ENCODE measurements around the gene ATP2C1.
A peak's percentile ranks its signal among the peaks of the same experiment; 100 is the strongest.

ATP2C1 gene

DNA sequence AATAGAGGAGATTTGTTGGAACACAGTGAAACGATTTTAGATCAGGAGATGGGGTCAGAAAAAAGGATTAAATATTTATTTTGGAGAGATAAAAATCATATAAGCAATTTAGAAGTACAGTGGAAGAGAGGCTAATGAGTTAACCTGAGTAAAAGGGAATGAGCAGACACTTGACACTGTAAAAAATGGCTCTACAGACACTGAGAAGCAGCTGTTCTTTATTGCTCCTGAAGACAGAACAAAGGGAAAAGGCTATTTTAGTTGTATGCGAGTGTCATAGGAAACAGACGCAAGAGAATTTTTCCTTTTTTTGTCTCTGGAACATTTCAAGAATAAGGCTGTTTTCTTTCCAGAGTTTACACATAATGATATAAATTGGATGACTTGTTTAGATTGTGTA is 98.5 kb downstream of the ATP2C1 start:
- Mint-ChIP-seq H3K9me3 (no peaks in the 10 kb centered on the region), H3K4me3 (no peak overlapping the region), H3K36me3 (ENCODE audit: low read depth) (peaks cover 26% of the 10 kb centered on the region), H3K27me3 (ENCODE audit: low read depth) (no peaks in the 10 kb centered on the region), H3K4me1 (ENCODE audit: low read depth) (peaks cover 8% of the 10 kb centered on the region), H3K27ac (no peak overlapping the region)
- DNase-seq (ENCODE audit: low spot score), result no peak

DNA sequence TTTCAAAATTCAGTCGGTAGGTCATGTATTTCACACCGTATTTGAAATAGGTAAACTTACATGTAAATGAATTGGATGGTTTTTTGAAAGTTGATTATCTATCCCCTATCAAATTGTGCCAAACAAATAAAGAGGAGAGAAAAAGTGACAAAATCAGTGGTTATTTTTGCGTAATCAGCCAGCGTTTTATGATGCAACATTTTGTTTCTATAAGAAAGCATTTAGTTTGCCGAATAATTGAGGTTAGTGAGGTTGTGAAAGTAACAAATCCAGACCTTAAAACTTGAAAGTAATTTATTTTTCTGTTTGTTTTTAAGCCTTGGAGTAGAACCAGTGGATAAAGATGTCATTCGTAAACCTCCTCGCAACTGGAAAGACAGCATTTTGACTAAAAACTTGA is 103.4 kb downstream of the ATP2C1 start:
- no peak overlapping the region for H3K27ac Mint-ChIP-seq

DNA sequence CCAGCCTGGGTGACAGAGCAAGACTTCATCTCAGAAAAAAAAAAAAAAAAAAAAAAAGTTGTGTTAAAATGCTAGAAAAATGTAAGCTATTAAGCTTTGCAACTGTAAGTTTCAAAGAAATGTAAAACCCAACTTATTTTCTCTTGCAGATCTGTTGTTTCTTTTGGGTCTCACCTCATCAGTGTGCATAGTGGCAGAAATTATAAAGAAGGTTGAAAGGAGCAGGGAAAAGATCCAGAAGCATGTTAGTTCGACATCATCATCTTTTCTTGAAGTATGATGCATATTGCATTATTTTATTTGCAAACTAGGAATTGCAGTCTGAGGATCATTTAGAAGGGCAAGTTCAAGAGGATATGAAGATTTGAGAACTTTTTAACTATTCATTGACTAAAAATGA is 107.2 kb downstream of the ATP2C1 start:
- DNase-seq (ENCODE audit: low spot score), result no peak
- H3K4me3 Mint-ChIP-seq, result no peak overlapping the region
- no peaks in the 10 kb centered on the region for H3K27me3 Mint-ChIP-seq (ENCODE audit: low read depth)
- no peak overlapping the region for H3K27ac Mint-ChIP-seq
- peaks cover 6% of the 10 kb centered on the region for H3K4me1 Mint-ChIP-seq (ENCODE audit: low read depth)
- H3K9me3 Mint-ChIP-seq, result no peaks in the 10 kb centered on the region
- H3K36me3 Mint-ChIP-seq (ENCODE audit: low read depth), result peaks cover 31% of the 10 kb centered on the region

More for the DNA sequence above, 103.4 kb downstream of the ATP2C1 start:
- no peaks in the 10 kb centered on the region for H3K9me3 Mint-ChIP-seq
- peaks cover 2% of the 10 kb centered on the region for H3K4me1 Mint-ChIP-seq (ENCODE audit: low read depth)
- H3K27me3 Mint-ChIP-seq (ENCODE audit: low read depth), result no peaks in the 10 kb centered on the region
- no peak for DNase-seq (ENCODE audit: low spot score)
- H3K36me3 Mint-ChIP-seq (ENCODE audit: low read depth), result peaks cover 25% of the 10 kb centered on the region
- no peak overlapping the region for H3K4me3 Mint-ChIP-seq

DNA sequence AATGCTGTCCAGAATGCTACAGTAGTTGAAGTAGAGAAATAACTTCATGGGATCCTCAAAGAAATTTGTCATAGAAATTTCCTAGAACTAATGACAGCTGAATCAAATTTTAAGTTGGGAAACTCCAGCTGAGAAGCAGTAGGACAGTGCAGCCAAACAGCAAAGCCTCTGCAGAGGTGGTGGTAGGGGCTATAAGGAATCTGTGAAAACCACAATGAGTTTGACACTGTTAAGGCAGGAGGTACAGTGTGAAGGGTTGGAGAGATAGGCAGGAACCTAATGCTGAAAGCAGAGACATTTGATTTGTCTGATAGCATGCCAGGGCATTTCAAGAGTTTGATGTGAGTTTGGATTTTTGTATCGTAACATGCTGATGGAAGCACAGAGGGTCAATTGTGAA is 110.7 kb downstream of the ATP2C1 start:
- no peaks in the 10 kb centered on the region for H3K9me3 Mint-ChIP-seq
- H3K4me1 Mint-ChIP-seq (ENCODE audit: low read depth), result peaks cover 6% of the 10 kb centered on the region
- no peak for DNase-seq (ENCODE audit: low spot score)
- H3K4me3 Mint-ChIP-seq, result no peak overlapping the region
- H3K27me3 Mint-ChIP-seq (ENCODE audit: low read depth), result no peaks in the 10 kb centered on the region
- H3K36me3 Mint-ChIP-seq (ENCODE audit: low read depth), result peaks cover 28% of the 10 kb centered on the region
- H3K27ac Mint-ChIP-seq, result no peak overlapping the region

DNA sequence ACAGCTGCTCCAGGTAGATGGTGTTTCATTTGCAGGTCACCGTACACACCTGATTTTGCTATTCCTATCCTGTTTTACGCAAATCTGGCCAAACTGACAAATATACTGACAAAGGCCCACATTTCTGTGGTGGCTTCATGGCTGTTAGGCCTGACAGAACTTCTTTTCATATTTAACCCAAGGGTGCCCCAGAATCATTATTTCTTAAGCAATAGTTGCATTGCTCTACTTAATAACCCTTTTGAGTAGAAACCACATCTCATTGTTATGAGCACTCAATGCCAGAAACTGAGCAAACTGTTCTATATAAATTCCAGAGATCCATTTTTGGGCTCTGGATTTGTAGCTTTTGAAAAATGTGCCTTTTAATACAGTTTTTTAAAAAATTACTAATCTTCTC is 113.4 kb downstream of the ATP2C1 start:
- H3K9me3 Mint-ChIP-seq, result no peaks in the 10 kb centered on the region
- DNase-seq (ENCODE audit: low spot score), result no peak
- H3K27me3 Mint-ChIP-seq (ENCODE audit: low read depth), result no peaks in the 10 kb centered on the region
- H3K4me1 Mint-ChIP-seq (ENCODE audit: low read depth), result peaks cover 3% of the 10 kb centered on the region
- H3K36me3 Mint-ChIP-seq (ENCODE audit: low read depth), result peaks cover 33% of the 10 kb centered on the region
- H3K4me3 Mint-ChIP-seq, result no peak overlapping the region
- H3K27ac Mint-ChIP-seq, result no peak overlapping the region

DNA sequence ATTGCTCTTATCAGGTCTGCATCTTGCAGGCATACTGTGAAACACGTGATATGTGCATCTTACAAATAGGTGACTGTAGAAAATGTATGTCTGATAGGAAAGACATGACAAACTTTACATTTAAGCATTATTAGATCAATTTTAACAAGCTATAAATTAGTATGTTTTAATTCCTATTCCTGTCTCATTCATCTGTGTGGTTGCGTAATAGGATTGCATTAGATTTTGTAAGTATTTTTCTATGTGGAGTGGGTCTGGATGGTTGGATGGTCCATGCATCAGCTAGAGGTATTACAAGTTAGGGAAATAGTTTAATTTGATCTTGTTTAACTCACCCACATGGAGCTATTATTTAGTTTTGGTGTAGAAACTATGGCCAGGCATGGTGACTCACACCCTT is 113.9 kb downstream of the ATP2C1 start:
- DNase-seq (ENCODE audit: low spot score), result no peak
- Mint-ChIP-seq H3K4me3 (no peak overlapping the region), H3K36me3 (ENCODE audit: low read depth) (peaks cover 32% of the 10 kb centered on the region), H3K27ac (no peak overlapping the region), H3K27me3 (ENCODE audit: low read depth) (no peaks in the 10 kb centered on the region), H3K9me3 (no peaks in the 10 kb centered on the region), H3K4me1 (ENCODE audit: low read depth) (peaks cover 3% of the 10 kb centered on the region)

DNA sequence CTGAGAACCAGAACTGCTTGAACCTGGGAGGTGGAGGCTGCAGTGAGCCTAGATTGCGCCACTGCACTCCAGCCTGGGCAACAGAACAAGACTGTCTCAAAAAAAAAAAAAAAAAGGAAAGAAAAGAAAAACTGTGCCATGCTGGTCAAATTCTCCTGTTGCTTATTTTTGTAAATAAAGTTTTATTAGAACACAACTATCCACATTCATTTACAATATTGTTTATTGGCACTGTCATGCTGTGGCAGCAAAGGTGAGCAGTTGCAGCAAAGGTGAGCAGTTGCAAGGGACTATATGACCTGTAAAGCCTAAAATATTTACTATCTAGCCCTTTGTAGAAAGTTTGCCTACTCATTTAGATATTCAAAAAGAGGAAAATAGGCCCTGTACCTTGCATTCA is 114.4 kb downstream of the ATP2C1 start:
- no peak overlapping the region for H3K27ac Mint-ChIP-seq
- peaks cover 35% of the 10 kb centered on the region for H3K36me3 Mint-ChIP-seq (ENCODE audit: low read depth)
- no peak overlapping the region for H3K4me3 Mint-ChIP-seq
- no peak for DNase-seq (ENCODE audit: low spot score)
- peaks cover 3% of the 10 kb centered on the region for H3K4me1 Mint-ChIP-seq (ENCODE audit: low read depth)
- no peaks in the 10 kb centered on the region for H3K27me3 Mint-ChIP-seq (ENCODE audit: low read depth)
- H3K9me3 Mint-ChIP-seq, result no peaks in the 10 kb centered on the region

DNA sequence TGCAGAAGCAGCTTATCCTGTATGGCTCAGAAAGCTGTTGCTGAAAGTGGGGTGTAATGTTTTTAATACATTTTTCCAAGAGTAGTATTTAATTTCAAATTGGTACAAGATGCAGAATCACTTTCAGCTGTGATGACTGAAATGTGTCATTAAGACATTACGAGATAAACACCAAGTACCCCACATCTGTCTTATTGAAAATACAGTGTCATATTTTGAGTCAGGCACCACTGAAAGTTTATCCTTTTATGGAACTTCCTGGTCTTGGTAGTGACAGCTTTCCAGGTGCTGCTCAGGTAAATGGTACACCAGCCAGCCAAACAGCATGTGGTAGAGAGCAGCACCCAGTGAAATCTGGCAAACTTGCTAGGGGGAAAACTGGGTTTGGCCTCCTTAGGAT is 115.8 kb downstream of the ATP2C1 start:
- Mint-ChIP-seq H3K27me3 (ENCODE audit: low read depth) (no peaks in the 10 kb centered on the region), H3K4me1 (ENCODE audit: low read depth) (no peaks in the 10 kb centered on the region), H3K4me3 (no peak overlapping the region), H3K9me3 (no peaks in the 10 kb centered on the region), H3K36me3 (ENCODE audit: low read depth) (peaks cover 40% of the 10 kb centered on the region), H3K27ac (no peak overlapping the region)
- DNase-seq (ENCODE audit: low spot score), result no peak

DNA sequence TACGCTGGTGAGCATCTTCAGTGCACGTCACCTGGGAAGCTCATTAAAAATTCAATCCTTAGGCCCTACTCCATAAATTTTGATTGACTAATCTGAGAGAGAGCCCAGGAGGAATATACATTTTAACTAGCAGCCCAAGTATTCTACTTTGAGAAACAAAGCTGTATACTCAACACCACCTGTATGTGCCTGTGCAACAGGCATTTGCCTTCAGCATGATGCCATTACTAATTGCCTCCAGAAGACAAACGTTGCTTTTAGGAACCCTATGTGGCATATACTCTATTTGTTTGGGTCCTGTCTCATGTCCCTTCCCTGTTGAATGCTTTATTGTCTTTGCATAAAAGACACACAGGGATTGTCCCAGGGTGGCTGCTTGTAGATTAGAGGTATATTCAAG is 125.1 kb downstream of the ATP2C1 start:
- no peak for DNase-seq (ENCODE audit: low spot score)
- H3K4me1 Mint-ChIP-seq (ENCODE audit: low read depth), result peaks cover 20% of the 10 kb centered on the region
- no peaks in the 10 kb centered on the region for H3K9me3 Mint-ChIP-seq
- no peaks in the 10 kb centered on the region for H3K27me3 Mint-ChIP-seq (ENCODE audit: low read depth)
- H3K36me3 Mint-ChIP-seq (ENCODE audit: low read depth), result peaks cover 43% of the 10 kb centered on the region
- no peak overlapping the region for H3K4me3 Mint-ChIP-seq
- no peak overlapping the region for H3K27ac Mint-ChIP-seq

DNA sequence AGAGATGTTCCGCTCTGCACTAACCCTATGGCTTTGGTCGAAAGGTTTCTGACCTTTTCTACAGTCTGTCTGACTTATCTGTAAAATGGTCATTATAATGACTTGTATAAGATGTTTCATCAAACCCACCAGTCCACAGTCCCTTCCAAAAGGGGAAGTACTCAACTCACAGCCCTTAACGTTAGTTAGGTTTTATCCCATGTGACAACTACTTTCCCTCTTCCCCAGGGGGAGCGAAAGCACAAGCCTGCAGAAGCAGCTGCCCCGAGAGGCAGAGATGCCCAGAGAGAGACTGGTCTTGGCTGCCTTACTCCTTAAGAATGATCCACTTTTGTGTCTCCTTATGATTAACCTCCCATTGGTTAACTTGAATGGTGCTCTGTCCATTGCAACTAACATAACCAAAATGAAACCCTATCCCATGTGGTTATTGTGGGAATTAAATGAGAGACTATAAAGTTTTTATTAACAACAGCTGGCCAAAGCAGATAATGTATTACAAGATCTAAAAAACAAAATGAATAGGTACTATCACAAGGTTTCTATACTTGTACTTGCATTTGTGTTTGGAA is 126.3 kb downstream of the ATP2C1 start:
- H3K27ac Mint-ChIP-seq, result no peak overlapping the region

DNA sequence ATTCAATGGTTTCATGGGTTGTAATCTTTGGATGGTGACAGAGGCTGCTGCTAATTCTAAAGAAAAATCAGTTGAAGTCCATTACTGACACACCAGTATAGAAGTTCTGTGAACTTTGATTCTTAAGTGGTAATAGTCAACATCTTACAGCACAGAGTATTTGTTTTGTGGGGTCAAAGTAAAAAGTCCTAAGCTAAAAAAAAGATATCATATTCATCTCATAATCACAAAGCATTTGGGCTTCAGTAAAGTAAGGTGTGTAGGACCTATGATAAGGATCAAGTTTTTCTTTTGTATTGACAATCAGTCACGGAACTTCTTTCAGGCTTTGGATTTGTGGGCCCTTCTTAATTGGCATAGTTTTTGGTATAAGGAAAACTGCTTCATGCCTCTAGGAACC is 131.7 kb downstream of the ATP2C1 start:
- no peaks in the 10 kb centered on the region for H3K9me3 Mint-ChIP-seq
- no peak for DNase-seq (ENCODE audit: low spot score)
- H3K27me3 Mint-ChIP-seq (ENCODE audit: low read depth), result peaks cover 4% of the 10 kb centered on the region
- H3K4me1 Mint-ChIP-seq (ENCODE audit: low read depth), result peaks cover 45% of the 10 kb centered on the region
- H3K27ac Mint-ChIP-seq, result peak overlapping the region; percentile 94
- peaks cover 25% of the 10 kb centered on the region for H3K36me3 Mint-ChIP-seq (ENCODE audit: low read depth)
- peak overlapping the region; percentile 84 for H3K4me3 Mint-ChIP-seq

More for the DNA sequence above, 126.3 kb downstream of the ATP2C1 start:
- no peaks in the 10 kb centered on the region for H3K27me3 Mint-ChIP-seq (ENCODE audit: low read depth)
- no peaks in the 10 kb centered on the region for H3K9me3 Mint-ChIP-seq
- peaks cover 49% of the 10 kb centered on the region for H3K36me3 Mint-ChIP-seq (ENCODE audit: low read depth)
- DNase-seq (ENCODE audit: low spot score), result no peak
- H3K4me3 Mint-ChIP-seq, result no peak overlapping the region
- peaks cover 33% of the 10 kb centered on the region for H3K4me1 Mint-ChIP-seq (ENCODE audit: low read depth)

DNA sequence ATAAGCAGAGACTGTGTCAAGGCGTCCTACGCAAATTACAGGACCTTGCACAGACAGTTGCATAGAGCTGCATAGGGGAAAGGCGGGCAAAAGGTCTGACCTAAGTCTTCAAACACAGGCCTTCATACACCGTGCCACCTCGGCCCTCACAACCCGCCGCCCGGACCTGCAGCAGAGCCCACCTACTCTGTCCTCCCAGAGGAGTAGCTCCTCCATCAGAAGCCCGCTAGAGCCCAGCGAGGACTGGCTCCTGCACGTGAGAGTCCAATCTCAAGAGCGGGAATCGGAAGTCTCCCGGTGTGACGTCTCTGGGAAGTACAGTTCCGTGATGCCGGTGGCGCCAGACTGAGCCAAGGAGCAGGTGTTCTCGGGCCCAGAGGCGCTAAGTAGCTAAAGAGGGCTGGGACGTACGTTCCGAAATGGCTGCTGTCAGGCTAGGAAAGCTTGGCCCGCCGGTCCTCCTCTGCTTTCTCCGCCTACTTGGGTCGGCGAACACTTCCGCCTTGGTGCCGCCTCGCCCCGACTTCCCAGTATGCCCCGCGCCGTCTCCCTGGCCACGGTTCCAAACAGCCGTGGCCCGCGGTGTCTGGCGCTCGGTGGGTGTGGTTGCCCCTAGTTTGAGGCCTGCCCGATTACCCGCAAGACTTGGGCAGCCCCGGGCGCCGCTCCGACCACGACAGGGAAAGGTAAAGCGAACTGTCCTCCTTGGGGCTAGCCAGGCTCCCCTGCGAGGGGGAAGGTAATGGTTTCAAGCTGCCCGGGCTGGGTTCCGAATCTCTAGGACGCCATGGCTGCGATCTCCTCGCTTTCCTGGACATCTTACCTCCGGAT is 132.7 kb downstream of the ATP2C1 start, which contains the start of the genes ASTE1 and NEK11:
Gene ASTE1 (minus strand): TSS at position 505 of the 831 bp plus-strand sequence. CDS start 1,519 bp downstream, outside the sequence.
Gene NEK11 (plus strand): TSS at position 557 of the 831 bp plus-strand sequence. CDS start 2,832 bp downstream, outside the sequence.
- peaks cover 4% of the 10 kb centered on the region for H3K27me3 Mint-ChIP-seq (ENCODE audit: low read depth)
- peaks cover 38% of the 10 kb centered on the region for H3K4me1 Mint-ChIP-seq (ENCODE audit: low read depth)
- DNase-seq (ENCODE audit: low spot score), result peak; percentile 88
- peak within 1 kb of the TSS; percentile 94 for H3K27ac Mint-ChIP-seq
- H3K36me3 Mint-ChIP-seq (ENCODE audit: low read depth), result peaks cover 22% of the 10 kb centered on the region
- peak within 1 kb of the TSS; percentile 84 for H3K4me3 Mint-ChIP-seq
- H3K9me3 Mint-ChIP-seq, result no peaks in the 10 kb centered on the region

DNA sequence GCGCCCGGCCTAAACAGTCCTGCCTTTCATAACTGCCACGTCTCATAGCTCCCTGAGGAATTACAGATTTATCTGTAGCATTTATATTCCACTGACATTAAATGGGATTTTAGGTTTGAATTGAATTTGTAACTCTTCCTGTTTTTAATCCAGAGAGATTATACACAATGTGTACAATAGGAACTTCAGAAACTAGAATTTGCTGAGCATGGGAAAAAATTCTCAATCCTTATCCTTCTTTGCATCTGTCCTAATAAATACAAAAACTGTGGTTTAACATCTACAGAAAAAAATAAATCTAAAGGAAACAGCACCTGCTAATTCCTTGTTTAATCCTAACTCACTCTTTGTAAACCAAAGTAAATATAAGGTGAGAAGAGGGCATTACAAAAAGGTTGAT is 135.0 kb downstream of the ATP2C1 start:
- Mint-ChIP-seq H3K4me1 (ENCODE audit: low read depth) (peaks cover 31% of the 10 kb centered on the region), H3K4me3 (no peak overlapping the region), H3K27ac (no peak overlapping the region)

DNA sequence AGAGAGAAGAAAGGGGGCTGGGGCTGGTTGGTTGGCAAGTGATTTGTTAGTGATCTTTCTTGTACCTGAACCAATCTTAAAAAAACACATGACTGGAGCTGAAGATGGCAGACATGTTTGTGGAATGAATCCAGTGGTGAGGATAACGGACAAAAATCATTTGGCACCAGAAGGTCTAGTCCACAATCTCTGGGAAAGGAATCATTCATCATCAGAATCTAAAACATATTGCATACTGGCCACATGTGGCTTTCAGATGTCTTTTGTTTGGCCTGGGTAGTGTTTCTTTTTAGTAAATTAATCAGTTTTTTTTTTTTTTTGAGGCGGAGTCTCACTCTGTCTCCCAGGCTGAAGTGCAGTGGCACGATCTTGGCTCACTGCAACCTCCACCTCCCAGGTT is 137.8 kb downstream of the ATP2C1 start:
- no peak overlapping the region for H3K27ac Mint-ChIP-seq
- H3K36me3 Mint-ChIP-seq (ENCODE audit: low read depth), result no peaks in the 10 kb centered on the region
- H3K9me3 Mint-ChIP-seq, result no peaks in the 10 kb centered on the region
- H3K4me3 Mint-ChIP-seq, result no peak overlapping the region
- no peak for DNase-seq (ENCODE audit: low spot score)
- H3K27me3 Mint-ChIP-seq (ENCODE audit: low read depth), result peaks cover 4% of the 10 kb centered on the region
- H3K4me1 Mint-ChIP-seq (ENCODE audit: low read depth), result peaks cover 8% of the 10 kb centered on the region

More for the DNA sequence above, 135.0 kb downstream of the ATP2C1 start:
- Mint-ChIP-seq H3K9me3 (no peaks in the 10 kb centered on the region), H3K36me3 (ENCODE audit: low read depth) (peaks cover 13% of the 10 kb centered on the region), H3K27me3 (ENCODE audit: low read depth) (peaks cover 4% of the 10 kb centered on the region)
- no peak for DNase-seq (ENCODE audit: low spot score)
